GM18498 (cell line): ENCODE results near the gene HTR2B.
"Not testable (repeated sequence)": the region's sequence is repeated elsewhere in the genome, so short reads cannot be mapped to it uniquely, and the experiment has no call there.

Experiments used
- ATAC-seq: cut with Tn5 transposase; IDR thresholded peaks from one replicate; pipeline ENCODE4 v1.9.1; 2021; ENCODE audit warnings: mild to moderate bottlenecking, moderate library complexity; ENCODE audit not compliant: unreplicated experiment

The HTR2B gene

DNA sequence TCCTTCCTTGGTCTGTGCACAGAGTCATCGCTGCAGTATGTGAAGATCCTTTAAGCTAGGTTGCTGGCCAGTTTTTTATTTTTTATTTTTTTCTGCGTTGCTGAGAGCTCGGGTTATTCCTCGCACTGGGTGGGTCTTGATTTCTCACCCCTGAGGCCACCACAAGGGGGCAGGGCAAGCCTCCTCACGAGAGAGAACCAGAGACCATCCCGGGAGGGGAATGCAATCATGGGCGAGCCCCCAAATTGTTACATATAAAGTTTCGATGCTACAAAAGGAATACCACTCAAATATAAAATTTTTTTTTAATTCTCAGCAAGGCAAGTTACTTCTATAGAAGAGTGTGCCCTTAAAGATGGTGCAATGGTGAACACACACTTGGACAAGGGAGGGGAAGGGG is 24.9 kb downstream of the HTR2B start:
- ATAC-seq = no peak

DNA sequence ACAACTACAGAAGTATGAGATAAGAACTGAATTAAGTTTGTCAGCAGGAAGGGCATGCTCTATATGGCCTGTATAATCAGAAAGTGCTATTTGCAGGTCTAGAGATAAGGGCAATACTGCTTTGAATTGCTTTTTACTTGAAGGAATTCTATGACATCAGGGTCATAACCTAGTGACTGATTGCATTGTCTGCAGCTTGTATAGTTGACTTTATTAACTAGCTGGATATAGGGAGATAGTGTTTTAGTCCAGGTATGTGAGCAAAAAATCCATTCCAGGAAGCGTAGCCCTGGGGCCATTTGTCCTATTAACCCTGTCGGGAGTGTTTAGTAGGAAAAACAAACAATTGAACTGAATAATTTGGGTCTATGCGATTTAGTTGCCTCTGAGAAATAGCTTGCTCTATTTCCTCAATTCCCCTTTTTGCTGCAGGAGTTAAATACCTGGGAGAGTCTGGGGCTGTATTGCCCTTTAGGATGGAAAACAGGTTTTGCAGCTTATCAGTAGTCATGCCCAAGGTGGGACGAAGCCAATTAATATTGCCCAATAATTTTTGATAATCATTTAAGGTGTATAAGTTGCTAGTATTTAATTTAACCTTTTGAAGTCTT is 30.0 kb downstream of the HTR2B start:
- no peak for ATAC-seq

DNA sequence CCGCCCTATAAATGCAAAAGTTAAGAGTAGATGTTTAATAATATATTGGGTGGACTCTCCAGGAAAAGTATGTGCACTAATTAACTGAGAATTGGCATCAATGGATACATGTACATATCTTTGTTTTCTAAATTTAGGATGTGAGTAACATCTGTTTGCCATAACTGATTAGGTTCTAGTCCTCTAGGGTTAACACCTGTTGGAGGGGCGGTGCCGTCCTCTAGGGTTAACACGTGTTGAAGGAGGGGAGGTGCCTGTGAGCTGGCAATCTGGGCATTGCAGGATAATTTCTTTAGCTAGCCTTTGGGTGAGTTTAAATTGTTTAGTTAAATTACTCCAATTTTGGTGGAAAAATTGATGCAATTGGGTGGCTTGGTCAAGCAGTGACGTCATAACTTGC is 30.9 kb downstream of the HTR2B start:
- no peak for ATAC-seq

DNA sequence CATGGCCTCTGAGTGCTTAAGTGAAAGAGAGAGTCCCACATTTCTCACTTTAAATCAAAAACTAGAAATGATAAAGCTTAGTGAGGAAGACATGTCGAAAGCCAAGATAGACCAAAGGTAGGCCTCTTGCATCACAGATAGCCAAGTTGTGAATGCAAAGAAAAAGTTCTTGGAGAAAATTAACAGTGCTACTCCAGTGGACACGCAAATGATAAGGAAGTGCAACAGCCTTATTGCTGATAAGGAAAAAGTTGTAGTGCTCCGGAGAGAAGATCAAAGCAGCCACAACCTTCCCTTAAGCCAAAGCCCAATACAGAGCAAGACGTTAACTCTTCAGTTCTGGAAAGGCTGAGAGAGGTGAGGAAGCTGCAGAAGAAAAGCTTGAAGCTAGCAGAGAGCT is 36.1 kb downstream of the HTR2B start:
- no peak for ATAC-seq

DNA sequence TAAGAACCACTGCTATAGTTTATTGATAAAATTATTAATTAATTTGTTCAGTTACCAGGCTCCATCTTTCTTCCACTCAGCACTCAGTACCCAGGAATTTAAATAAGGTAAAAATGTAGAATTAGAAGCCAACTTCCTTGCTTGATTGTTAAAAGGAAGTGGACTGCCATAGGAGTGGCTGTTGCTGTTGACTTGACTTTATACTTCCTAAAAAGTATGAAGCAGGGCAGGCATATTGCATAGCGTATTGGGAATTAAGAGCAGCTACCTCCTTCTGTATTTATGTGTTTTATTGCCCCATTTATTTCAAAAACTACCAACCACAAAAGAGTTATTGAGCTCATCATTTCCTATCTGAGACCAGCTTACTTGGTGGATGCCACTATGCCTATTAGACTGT is 40.3 kb downstream of the HTR2B start:
- ATAC-seq = no peak

DNA sequence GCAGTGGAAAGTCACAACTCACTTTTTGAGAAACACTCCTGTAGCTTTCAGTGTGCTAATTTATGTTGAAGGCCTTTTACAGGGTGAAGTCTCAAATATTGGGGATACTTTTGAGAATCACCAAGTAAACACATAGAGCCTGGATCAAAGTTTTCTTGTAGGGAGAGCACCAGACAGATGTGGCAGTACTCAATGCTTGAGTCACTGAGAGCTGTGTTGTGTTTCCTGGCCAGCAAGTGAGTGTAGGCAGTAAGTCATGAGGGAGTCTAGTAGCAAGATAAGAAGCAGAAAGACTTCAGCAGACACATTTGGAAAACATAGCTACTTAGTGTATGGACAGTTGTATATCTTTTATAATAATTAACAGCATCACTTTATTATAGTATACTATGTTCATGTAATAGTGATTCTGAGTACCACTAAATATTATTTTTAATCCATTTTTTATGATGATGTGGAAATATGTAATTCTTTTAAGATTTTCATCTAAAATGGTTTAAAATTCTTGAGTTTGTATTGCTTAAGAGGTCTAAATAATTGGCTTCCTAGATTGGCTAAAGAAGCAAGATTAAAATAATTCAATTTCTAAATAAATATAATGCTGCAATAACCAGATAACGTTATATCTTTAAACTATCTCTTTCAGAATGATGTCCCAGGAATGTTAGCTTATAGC is 55.3 kb downstream of the HTR2B start:
- ATAC-seq = no peak

DNA sequence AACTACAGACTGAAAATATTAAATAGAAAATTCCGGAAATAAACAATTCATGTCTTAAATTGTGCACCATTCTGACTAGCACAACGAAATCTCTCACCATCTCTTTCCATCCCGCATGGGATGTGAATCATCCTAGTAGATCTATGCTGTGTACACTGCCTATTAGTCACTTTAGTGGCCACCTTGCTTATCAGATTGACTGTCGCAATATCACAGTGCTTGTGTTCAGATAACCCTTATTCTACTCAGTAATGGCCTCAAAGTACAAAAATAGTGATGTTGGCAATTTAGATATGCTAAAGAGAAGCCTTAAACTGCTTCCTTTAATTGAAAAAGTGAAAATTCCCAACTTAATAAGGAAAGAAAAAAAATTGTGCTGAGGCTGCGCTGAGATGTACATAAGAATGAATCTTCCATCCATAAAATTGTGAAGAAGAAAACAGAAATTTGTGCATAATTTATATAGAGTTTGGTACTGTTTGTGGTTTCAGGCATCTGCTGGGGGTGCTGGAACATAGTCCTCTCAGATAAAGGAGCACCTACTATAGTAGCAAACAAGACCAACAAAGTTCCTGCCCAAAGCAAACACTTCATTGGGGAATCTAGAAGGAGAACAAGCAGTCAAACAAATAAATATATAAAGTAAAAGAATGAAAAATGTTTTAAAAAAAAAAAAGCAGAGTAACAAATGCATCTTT is 56.2 kb downstream of the HTR2B start:
- ATAC-seq = no peak

DNA sequence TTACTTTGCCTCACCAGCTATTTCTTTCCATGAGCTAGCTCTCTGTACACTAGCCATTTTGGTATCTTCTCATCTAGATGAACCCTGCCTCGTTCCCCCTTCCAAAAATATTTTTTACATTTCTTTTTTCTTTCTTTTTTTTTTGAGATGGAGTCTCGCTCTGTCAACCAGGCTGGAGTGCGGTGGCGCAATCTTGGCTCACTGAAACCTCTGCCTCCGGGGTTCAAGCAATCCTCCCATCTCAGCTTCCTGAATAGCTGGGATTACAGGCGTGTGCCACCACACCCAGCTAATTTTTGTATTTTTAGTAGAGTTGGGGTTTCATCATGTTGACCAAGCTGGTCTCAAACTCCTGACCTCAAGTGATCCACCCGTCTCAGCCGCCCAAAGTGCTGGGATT is 57.3 kb downstream of the HTR2B start:
- ATAC-seq = not testable (repeated sequence)

DNA sequence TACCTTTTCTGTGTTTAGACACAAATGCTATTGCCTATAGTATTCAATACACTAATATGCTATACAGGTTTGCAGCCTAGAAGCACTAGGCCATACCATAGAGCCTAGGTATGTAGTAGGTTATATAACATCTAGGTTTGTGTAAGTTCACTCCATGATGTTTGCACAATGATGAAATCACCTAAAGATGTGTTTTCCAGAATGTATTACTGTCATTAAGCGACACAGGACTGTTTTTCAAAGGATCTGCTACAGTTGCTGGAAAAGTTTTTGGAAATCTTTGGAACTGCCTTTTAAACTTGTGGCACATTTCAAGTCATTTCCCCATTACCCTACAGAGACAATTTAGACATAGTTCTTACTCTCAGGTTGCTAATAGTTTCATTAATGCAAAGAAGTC is 58.9 kb downstream of the HTR2B start:
- ATAC-seq = no peak

DNA sequence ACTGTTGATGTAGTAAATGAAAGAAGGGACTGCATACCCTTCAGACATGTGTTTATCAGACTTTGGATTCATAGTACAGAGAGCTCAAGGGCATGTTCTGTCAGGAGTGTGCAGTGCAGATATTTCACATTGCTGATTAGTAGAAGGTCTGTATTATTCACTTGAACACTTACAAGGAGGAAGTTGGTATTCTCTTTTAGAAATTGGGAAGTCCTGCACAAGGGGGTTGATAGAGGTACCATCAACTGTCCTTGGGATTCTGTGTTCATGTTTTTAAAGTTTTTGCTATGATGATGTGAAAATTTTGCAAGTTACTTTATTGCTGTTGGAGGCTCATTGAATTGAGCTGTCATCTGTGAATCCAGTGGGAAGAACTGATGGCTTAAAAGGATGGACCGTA is 61.5 kb downstream of the HTR2B start:
- no peak for ATAC-seq

DNA sequence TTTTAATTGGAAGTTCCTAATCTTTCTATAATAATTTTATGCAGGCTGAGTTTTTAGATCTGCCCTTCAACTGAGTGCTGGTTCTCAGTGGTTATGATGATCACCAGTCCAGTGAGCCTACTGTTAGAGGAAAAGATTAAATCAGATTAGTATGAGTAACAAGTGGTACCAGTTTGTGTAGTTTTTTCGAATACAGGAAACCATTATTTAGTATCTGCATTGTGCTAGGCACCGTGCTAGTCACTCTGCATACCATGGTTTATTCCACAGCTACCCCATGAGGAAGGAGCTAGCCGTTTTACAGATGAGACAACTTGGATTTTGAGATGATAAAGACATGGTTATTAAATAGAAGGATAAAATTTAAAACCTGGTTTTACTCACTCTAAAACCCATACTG is 62.1 kb downstream of the HTR2B start:
- ATAC-seq = no peak

DNA sequence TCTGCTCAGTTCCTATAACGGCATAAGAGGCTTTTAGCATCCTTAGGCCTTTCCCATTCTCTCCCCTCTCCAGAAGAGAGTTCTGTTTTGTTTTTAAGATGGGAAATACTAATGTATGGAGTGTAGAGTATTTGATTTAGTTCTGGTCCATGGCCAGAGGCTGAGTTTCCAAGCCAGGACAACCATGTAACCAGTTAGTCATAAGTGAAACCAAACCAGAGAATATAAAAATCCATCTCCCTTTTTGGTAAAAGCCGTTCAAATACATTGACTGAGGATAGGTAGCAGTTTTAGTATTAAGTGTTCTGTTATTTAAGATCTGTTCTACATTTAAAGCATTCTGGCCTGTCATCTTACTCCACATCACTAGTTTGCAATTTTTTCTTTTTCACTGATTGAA is 65.1 kb downstream of the HTR2B start:
- ATAC-seq = no peak

DNA sequence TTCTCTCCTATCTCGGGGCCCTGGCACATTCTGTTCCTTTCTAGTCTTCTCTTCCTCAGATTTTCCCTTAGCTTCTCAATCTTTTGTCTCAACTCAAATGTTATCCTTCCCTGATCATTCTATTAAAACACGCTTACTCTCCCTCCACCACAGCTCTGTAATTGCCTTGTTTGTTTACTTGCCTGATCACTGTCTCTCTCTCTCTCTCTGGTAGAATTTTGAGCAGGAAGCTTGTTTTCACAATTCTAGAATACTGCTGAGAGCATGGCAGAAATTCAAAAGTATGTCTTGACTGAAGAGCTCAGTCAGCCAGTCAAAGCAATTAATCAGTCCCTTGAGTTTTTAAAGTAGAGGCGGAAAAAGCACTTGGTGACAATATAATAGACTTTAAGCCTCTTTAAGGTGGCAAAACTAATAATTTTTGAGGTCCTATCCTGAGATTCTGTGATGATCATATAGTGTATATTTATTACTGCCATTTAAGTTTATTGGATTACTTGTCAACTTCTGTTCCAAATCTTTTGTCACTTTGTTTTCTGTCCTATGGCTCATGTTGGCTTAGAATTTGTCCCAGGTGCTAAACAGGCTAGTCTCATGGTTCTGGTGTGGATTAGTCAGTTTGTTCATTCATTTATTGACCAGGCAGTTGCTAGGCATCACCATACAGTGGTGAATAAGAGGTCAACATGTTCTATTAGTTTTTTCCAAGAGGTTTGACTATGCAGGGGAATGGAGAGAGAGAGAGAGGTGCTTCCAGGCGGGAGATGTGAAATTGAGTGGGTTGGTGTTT is 65.9 kb downstream of the HTR2B start:
- no peak for ATAC-seq
